RCC 7860 (cell line): ENCODE measurements around the gene VCY1B.
"Not testable (repeated sequence)": the region's sequence is repeated elsewhere in the genome, so short reads cannot be mapped to it uniquely, and the experiment has no call there.

Experiments used
- DNase-seq: peaks from one replicate; pipeline ENCODE4 v3.0.0-alpha.2; 2015; ENCODE audit warnings: low spot score
- FAIRE-seq: peaks from 2 replicates; lab custom pipeline; 2012; peaks lifted over from hg19 to GRCh38; lab: Jason Lieb, UNC

VCY1B gene

DNA sequence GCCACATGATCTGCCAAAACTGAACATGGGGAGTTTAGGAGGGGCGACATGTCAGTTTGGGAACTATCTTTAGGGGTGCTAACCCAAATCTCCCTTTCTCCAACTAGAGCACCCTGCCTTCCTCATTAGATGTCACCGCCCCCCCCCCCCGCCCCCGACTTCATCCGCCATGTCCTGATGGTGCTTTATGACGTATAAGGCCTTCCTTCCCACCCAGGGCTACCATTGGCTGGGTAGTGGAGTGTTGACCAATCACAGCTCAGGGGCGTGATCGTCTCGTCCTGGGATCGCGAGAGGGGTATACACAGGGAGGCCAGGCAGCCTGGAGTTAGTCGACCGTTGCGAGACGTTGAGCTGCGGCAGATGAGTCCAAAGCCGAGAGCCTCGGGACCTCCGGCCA, at the start of gene VCY1B:
Gene VCY1B, plus strand, starts transcription at position 301 of the 400 bp plus-strand sequence. Its CDS starts 63 bp downstream, at position 364.
- not testable (repeated sequence) for DNase-seq, FAIRE-seq

GRCh38 chrY:14011916-14012315, 44.1 kb upstream of the VCY1B start:
- FAIRE-seq, DNase-seq: not testable (repeated sequence)

GRCh38 chrY:14030395-14030794, 25.6 kb upstream of the VCY1B start:
- not testable (repeated sequence) for DNase-seq, FAIRE-seq

DNA sequence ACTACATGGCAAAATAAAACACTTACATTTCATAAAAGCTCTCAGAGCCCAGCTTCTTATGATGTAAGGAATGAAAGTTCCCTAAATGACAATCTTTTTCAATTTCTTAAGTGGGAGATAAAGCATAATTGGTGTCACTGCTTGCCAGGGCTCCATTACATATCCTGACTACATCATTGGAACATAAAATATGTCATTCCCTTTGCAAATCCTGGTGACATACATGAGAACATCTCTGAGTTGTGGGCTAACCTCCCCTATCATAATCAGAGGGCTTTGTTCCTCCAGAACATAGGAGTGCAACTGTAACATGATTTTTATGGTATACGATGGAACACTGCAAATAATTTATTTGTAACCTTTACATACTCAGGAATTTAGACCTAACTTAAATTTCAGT, 29.9 kb downstream of the VCY1B start:
- no peak for DNase-seq
- FAIRE-seq: no peak
